CD14-positive monocyte (primary cell): Measurements from ENCODE around the gene CLASP1. TPM values are rescaled to one million over a fixed set of nuclear protein-coding genes. Genes with fewer than 3 reads are reported as not detected.

Source experiments
- DNase-seq, 3 donors: peaks; one replicate each; pipeline ENCODE4 v3.0.0-alpha.2; 2011 to 2022
- H2AFZ ChIP-seq: 2 replicates; pipeline ENCODE4 v1.6.0; 2012; ENCODE audit warnings: mild to moderate bottlenecking, low read depth, low read length, inconsistent platforms; ENCODE audit not compliant: insufficient read depth, poor library complexity, severe bottlenecking
- H3K27ac ChIP-seq, 2 donors: 1 replicate in 1 of 2; 2 replicates in 1 of 2; pipeline ENCODE4 v1.5.1; 2012 to 2013; ENCODE audit warnings: low read length in 2 of 2, control low read depth in 1 of 2, inconsistent platforms in 1 of 2, low read depth in 1 of 2, mild to moderate bottlenecking in 1 of 2
- H3K27me3 ChIP-seq, 2 donors: one replicate each; pipeline versions ENCODE4 v1.6.0 to v1.6.1; 2011 to 2013; ENCODE audit warnings: low read length in 2 of 2; ENCODE audit not compliant: control insufficient read depth in 2 of 2, insufficient read depth in 2 of 2
- H3K36me3 ChIP-seq, 2 donors: replicated peaks in 1 of 2; 1 replicate in 1 of 2; 2 replicates in 1 of 2; pipeline versions ENCODE4 v1.5.1 to v1.6.1; 2012 to 2013; ENCODE audit warnings: low read length in 2 of 2, control low read depth in 1 of 2, inconsistent platforms in 1 of 2, mild to moderate bottlenecking in 1 of 2; ENCODE audit not compliant: insufficient read depth in 2 of 2, control insufficient read depth in 1 of 2
- H3K4me1 ChIP-seq, 2 donors: 1 replicate in 1 of 2; 2 replicates in 1 of 2; pipeline versions ENCODE4 v1.5.1 to v1.6.1; 2012 to 2013; ENCODE audit warnings: low read length in 2 of 2, control low read depth in 1 of 2, inconsistent platforms in 1 of 2, mild to moderate bottlenecking in 1 of 2, moderate library complexity in 1 of 2; ENCODE audit not compliant: insufficient read depth in 2 of 2, control insufficient read depth in 1 of 2
- H3K4me2 ChIP-seq: replicated peaks from 2 replicates; pipeline ENCODE3; 2012; ENCODE audit warnings: low read length, moderate library complexity, mild to moderate bottlenecking; ENCODE audit not compliant: poor library complexity, severe bottlenecking; ENCODE audit errors: extremely low read depth
- H3K4me3 ChIP-seq, 3 experiments: fragments of 200-600 bp in 1 of 3; sonication (generic) in 1 of 3; replicated peaks in 1 of 3; 1 replicate in 2 of 3; 2 replicates in 1 of 3; pipeline ENCODE4 v1.5.1; 2011 to 2013; ENCODE audit warnings: low read length in 3 of 3, mild to moderate bottlenecking in 3 of 3, control low read depth in 2 of 3, low read depth in 2 of 3, inconsistent platforms in 1 of 3, moderate library complexity in 1 of 3
- H3K79me2 ChIP-seq: 2 replicates; pipeline ENCODE4 v1.6.0; 2012; ENCODE audit warnings: mild to moderate bottlenecking, control low read depth, inconsistent platforms, low read length, moderate library complexity; ENCODE audit not compliant: insufficient read depth
- H3K9ac ChIP-seq: 2 replicates; pipeline ENCODE4 v1.6.0; 2017; ENCODE audit warnings: low read length, mild to moderate bottlenecking; ENCODE audit not compliant: insufficient read depth, poor library complexity, severe bottlenecking
- H3K9me3 ChIP-seq, 2 donors: replicated peaks in 1 of 2; 1 replicate in 1 of 2; 2 replicates in 1 of 2; pipeline versions ENCODE4 v1.5.1 to v1.6.1; 2012 to 2013; ENCODE audit warnings: low read length in 2 of 2, control low read depth in 1 of 2; ENCODE audit not compliant: control insufficient read depth in 1 of 2, insufficient read depth in 1 of 2
- H4K20me1 ChIP-seq: 2 replicates; pipeline ENCODE4 v1.6.0; 2012; ENCODE audit warnings: mild to moderate bottlenecking, low read length, control low read depth, moderate library complexity; ENCODE audit not compliant: insufficient read depth
- H3K27ac Mint-ChIP-seq, 7 donors: one replicate each; pipeline ENCODE4 v1.8.0; 2020; ENCODE audit warnings: mild to moderate bottlenecking in 7 of 7, mixed read lengths in 7 of 7, moderate library complexity in 6 of 7, inconsistent platforms in 2 of 7
- H3K27me3 Mint-ChIP-seq, 3 donors: one replicate each; pipeline ENCODE4 v1.8.0; 2021 to 2022; ENCODE audit warnings: low read depth in 3 of 3, mild to moderate bottlenecking in 3 of 3, mixed read lengths in 3 of 3, moderate library complexity in 3 of 3, inconsistent platforms in 1 of 3
- H3K36me3 Mint-ChIP-seq, 2 donors: one replicate each; pipeline ENCODE4 v1.8.0; 2020; ENCODE audit warnings: mixed read lengths in 2 of 2, inconsistent platforms in 1 of 2, mild to moderate bottlenecking in 1 of 2
- H3K4me1 Mint-ChIP-seq: one replicate; pipeline ENCODE4 v1.8.0; 2020; ENCODE audit warnings: mild to moderate bottlenecking, mixed read lengths
- H3K4me3 Mint-ChIP-seq, 2 donors: one replicate each; pipeline ENCODE4 v1.8.0; 2020; ENCODE audit warnings: mild to moderate bottlenecking in 2 of 2, mixed read lengths in 2 of 2, moderate library complexity in 1 of 2
- H3K9me3 Mint-ChIP-seq, 7 donors: one replicate each; pipeline ENCODE4 v1.8.0; 2020 to 2022; ENCODE audit warnings: mixed read lengths in 7 of 7, mild to moderate bottlenecking in 6 of 7, moderate library complexity in 6 of 7, inconsistent platforms in 2 of 7
- whole genome bisulfite sequencing: methylation state at CpG from one replicate; pipeline ENCODE4 v1.1.5; 2013; ENCODE audit warnings: missing lambda C conversion rate; ENCODE audit not compliant: insufficient coverage; 5-methylcytosine and 5-hydroxymethylcytosine counted together
- intact Hi-C, 2 donors: fragments of 100-400 bp; cut with micrococcal nuclease; formaldehyde crosslinking; loops; one replicate each; pipeline versions ENCODE4 v1.15.0 to v1.15.1; 2023
- polyA plus RNA-seq, 3 donors: library from polyadenylated mRNA; depleted of rRNA in 1 of 3; unstranded in 2 of 3; stranded (reverse) in 1 of 3; fragments of 300-500 nt in 2 of 3; fragments of >200 nt in 1 of 3; fragmentation: Illumina TruSeq in 2 of 3; gene quantifications; 1 replicate in 2 of 3; 2 replicates in 1 of 3; pipeline ENCODE4 v1.2.3, GENCODE V29; 2012 to 2021
- TF ChIP-seq, protein P1 (sequence below): fragments of 200-600 bp; IDR thresholded peaks from one replicate; pipeline ENCODE4 v1.8.0; 2022; ENCODE audit warnings: antibody characterized with exemption, mild to moderate bottlenecking

Gene CLASP1
- polyA plus RNA-seq, 3 donors = 4.8 to 8.1 (median 7.6) TPM

DNA sequence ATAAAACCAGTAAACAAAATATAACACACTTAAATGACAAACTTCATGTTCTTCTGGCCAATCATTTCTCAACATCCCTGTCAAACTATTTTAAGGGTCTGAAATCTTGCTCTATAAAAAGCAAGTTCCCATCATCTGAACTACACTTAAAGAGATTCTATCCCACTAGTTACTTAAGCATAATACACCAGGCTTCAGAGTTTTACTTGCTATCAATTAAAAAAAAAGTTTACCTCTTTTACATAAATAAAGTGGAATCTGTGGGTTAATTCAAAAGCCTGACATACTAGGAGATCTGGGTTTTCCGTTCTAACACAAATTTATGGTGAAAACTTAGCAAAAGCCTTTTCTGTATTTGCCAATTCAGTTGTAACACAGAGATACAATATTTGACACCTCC is 1.9 kb downstream of the CLASP1 start:
- peaks cover 36% of the 10 kb centered on the region for H4K20me1 ChIP-seq
- H3K9ac ChIP-seq = no peak overlapping the region
- H2AFZ ChIP-seq = no peak overlapping the region
- intact Hi-C loops = loop anchor here in 1 of 2 donors (5.0 kb wide), 2 partner anchors 50 to 115 kb away; partner anchors contain the start of gene RNU4ATAC
- Mint-ChIP-seq H3K9me3 (peaks cover 0 to 2% (median 0%) of the 10 kb centered on the region in 7 donors), H3K36me3 (peaks cover 3 to 12% of the 10 kb centered on the region in 2 donors), H3K27ac (peak overlapping the region in 2 of 7 donors; percentile 24 to 98), H3K4me1 (peaks cover 68% of the 10 kb centered on the region), H3K27me3 (peaks cover 0 to 2% (median 1%) of the 10 kb centered on the region in 3 donors), H3K4me3 (no peak overlapping the region)
- peak overlapping the region; percentile 75 for H3K4me2 ChIP-seq
- peaks cover 95% of the 10 kb centered on the region for H3K79me2 ChIP-seq
- no peaks in the 10 kb centered on the region for H3K27me3 ChIP-seq
- H3K27ac ChIP-seq = peak overlapping the region in 1 of 2 donors; percentile 100
- H3K36me3 ChIP-seq = no peaks in the 10 kb centered on the region
- DNase-seq = no peak
- H3K9me3 ChIP-seq = no peaks in the 10 kb centered on the region
- peaks cover 35 to 56% of the 10 kb centered on the region in 2 donors for H3K4me1 ChIP-seq
- TF ChIP-seq, protein P1, sequence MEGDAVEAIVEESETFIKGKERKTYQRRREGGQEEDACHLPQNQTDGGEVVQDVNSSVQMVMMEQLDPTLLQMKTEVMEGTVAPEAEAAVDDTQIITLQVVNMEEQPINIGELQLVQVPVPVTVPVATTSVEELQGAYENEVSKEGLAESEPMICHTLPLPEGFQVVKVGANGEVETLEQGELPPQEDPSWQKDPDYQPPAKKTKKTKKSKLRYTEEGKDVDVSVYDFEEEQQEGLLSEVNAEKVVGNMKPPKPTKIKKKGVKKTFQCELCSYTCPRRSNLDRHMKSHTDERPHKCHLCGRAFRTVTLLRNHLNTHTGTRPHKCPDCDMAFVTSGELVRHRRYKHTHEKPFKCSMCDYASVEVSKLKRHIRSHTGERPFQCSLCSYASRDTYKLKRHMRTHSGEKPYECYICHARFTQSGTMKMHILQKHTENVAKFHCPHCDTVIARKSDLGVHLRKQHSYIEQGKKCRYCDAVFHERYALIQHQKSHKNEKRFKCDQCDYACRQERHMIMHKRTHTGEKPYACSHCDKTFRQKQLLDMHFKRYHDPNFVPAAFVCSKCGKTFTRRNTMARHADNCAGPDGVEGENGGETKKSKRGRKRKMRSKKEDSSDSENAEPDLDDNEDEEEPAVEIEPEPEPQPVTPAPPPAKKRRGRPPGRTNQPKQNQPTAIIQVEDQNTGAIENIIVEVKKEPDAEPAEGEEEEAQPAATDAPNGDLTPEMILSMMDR = no peak
- H3K4me3 ChIP-seq = peak overlapping the region in 1 of 3 experiments; percentile 95
- no CpG with 5 or more reads among the region's 1 CpG for WGBS

DNA sequence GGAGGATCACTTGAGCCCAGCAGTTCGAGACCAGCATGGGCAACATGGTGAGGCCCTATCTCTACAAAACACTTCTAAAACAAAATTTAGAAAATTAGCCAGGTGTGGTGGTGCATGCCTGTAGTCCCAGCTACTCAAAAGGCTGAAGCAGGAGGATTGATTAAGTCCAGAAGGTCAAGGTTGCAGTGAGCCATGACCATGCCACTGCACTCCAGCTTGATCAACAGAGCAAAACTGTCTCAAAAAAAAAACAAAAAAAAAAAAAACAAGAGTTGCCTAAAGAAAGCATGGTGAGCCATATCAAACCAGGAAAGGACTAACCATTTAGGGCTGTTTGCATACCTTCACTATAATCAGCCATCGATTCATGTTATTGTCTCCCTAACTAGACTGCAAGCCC is 4.5 kb downstream of the CLASP1 start:
- Histone ChIP-seq H3K9me3 (no peaks in the 10 kb centered on the region), H3K4me2 (no peak overlapping the region), H2AFZ (no peak overlapping the region), H3K4me1 (peaks cover 30 to 40% of the 10 kb centered on the region in 2 donors), H3K9ac (no peak overlapping the region), H3K27me3 (no peaks in the 10 kb centered on the region), H4K20me1 (peaks cover 62% of the 10 kb centered on the region), H3K27ac (peak overlapping the region in 1 of 2 donors; percentile 48), H3K4me3 (no peak overlapping the region), H3K79me2 (peaks cover 96% of the 10 kb centered on the region), H3K36me3 (peaks cover 0 to 9% of the 10 kb centered on the region in 2 donors)
- TF ChIP-seq, protein P1 = no peak
- Mint-ChIP-seq H3K27ac (peak overlapping the region in 2 of 7 donors; percentile 1 to 63), H3K9me3 (peaks cover 0 to 5% (median 3%) of the 10 kb centered on the region in 7 donors), H3K36me3 (peaks cover 9 to 18% of the 10 kb centered on the region in 2 donors), H3K4me3 (no peak overlapping the region), H3K4me1 (peaks cover 50% of the 10 kb centered on the region), H3K27me3 (peaks cover 0 to 2% (median 1%) of the 10 kb centered on the region in 3 donors)
- no peak for DNase-seq
- intact Hi-C loops = loop anchor here in 1 of 2 donors (5.0 kb wide), 2 partner anchors 47 to 112 kb away; partner anchors contain the start of gene RNU4ATAC
- no CpG with 5 or more reads among the region's 2 CpGs for WGBS
